Neural crest cell (in vitro differentiated cells): Measurements from ENCODE around the gene RLBP1. TPM values are rescaled to one million over a fixed set of nuclear protein-coding genes. Genes with fewer than 3 reads are reported as not detected.

Experiments
- DNase-seq: peaks from one replicate; pipeline ENCODE4 v3.0.0; 2021; ENCODE audit warnings: low read depth, mixed read lengths, low spot score
- H3K27ac Mint-ChIP-seq: one replicate; pipeline ENCODE4 v1.8.0; 2021; ENCODE audit warnings: mild to moderate bottlenecking, mixed read lengths; ENCODE audit not compliant: unreplicated experiment
- H3K27me3 Mint-ChIP-seq: 2 replicates; pipeline ENCODE4 v1.8.0; 2021; ENCODE audit warnings: low read depth, mild to moderate bottlenecking, mixed read lengths
- H3K36me3 Mint-ChIP-seq: 2 replicates; pipeline ENCODE4 v1.8.0; 2021; ENCODE audit warnings: low read depth, mild to moderate bottlenecking, mixed read lengths
- H3K4me1 Mint-ChIP-seq: 2 replicates; pipeline ENCODE4 v1.8.0; 2021; ENCODE audit warnings: mixed read lengths
- H3K4me3 Mint-ChIP-seq: one replicate; pipeline ENCODE4 v1.8.0; 2021; ENCODE audit warnings: mild to moderate bottlenecking, mixed read lengths
- H3K9me3 Mint-ChIP-seq: 2 replicates; pipeline ENCODE4 v1.8.0; 2021; ENCODE audit warnings: mixed read lengths
- CTCF ChIP-seq: fragments of 200-600 bp; sonication (generic); conservative IDR thresholded peaks from 2 replicates; pipeline ENCODE4 v1.5.0; 2021; ENCODE audit warnings: antibody characterized with exemption, mild to moderate bottlenecking
- total RNA-seq: library from RNA; stranded (reverse); gene quantifications from 2 replicates; pipeline ENCODE4 v1.2.1, GENCODE V29; 2021

RLBP1 gene
- total RNA-seq, 1 donor from 2014 or later: 6.3 TPM

GRCh38 chr15:89165677-89166076 lies 55.7 kb downstream of the RLBP1 start:
- Mint-ChIP-seq H3K4me3 (no peak overlapping the region), H3K9me3 (no peaks in the 10 kb centered on the region), H3K27me3 (no peaks in the 10 kb centered on the region), H3K4me1 (peaks cover 19% of the 10 kb centered on the region), H3K27ac (no peak overlapping the region), H3K36me3 (peaks cover 2% of the 10 kb centered on the region)
- TF ChIP-seq CTCF: no peak
- no peak for DNase-seq

- no peaks in the 10 kb centered on the region for H3K9me3 Mint-ChIP-seq
- no peak overlapping the region for H3K27ac Mint-ChIP-seq
- peaks cover 19% of the 10 kb centered on the region for H3K4me1 Mint-ChIP-seq
- no peaks in the 10 kb centered on the region for H3K27me3 Mint-ChIP-seq
- H3K4me3 Mint-ChIP-seq: no peak overlapping the region
- no peak for DNase-seq
- peaks cover 4% of the 10 kb centered on the region for H3K36me3 Mint-ChIP-seq
- TF ChIP-seq CTCF: no peak
These were observed 56.6 kb downstream of the RLBP1 start for GRCh38 chr15:89164712-89165211.

- Mint-ChIP-seq H3K4me3 (no peak overlapping the region), H3K36me3 (peaks cover 3% of the 10 kb centered on the region), H3K4me1 (peaks cover 19% of the 10 kb centered on the region), H3K9me3 (no peaks in the 10 kb centered on the region), H3K27me3 (no peaks in the 10 kb centered on the region), H3K27ac (no peak overlapping the region)
- TF ChIP-seq CTCF: no peak
- no peak for DNase-seq
These were observed 57.9 kb downstream of the RLBP1 start for GRCh38 chr15:89163271-89164055.

- peaks cover 19% of the 10 kb centered on the region for H3K4me1 Mint-ChIP-seq
- H3K27me3 Mint-ChIP-seq: no peaks in the 10 kb centered on the region
- no peak for DNase-seq
These were observed 59.7 kb downstream of the RLBP1 start for GRCh38 chr15:89161666-89162065.

More at GRCh38 chr15:89161666-89162065, 59.7 kb downstream of the RLBP1 start:
- peaks cover 3% of the 10 kb centered on the region for H3K36me3 Mint-ChIP-seq
- TF ChIP-seq CTCF: no peak
- no peak overlapping the region for H3K4me3 Mint-ChIP-seq
- no peak overlapping the region for H3K27ac Mint-ChIP-seq
- no peaks in the 10 kb centered on the region for H3K9me3 Mint-ChIP-seq

Other genes with a start within 250 kb of the RLBP1 start
- 31.0 and 33.3 TPM in 2 replicates for gene ABHD2, start 133.1 kb downstream of the RLBP1 start, total RNA-seq
- 164 and 172 TPM in 2 replicates for gene FANCI, start 22.4 kb upstream of the RLBP1 start, total RNA-seq
- gene POLG, start 113.2 kb upstream of the RLBP1 start, total RNA-seq: 66.5 and 73.5 TPM in 2 replicates